LNCAP (cell line): ENCODE data around the gene PTK6.

Experiments used
- TF ChIP-seq, protein P1 (sequence below): fragments of 450-650 bp; IDR thresholded peaks from 2 replicates; pipeline ENCODE4 v1.5.1; 2017; ENCODE audit warnings: mild to moderate bottlenecking

PTK6 gene

DNA sequence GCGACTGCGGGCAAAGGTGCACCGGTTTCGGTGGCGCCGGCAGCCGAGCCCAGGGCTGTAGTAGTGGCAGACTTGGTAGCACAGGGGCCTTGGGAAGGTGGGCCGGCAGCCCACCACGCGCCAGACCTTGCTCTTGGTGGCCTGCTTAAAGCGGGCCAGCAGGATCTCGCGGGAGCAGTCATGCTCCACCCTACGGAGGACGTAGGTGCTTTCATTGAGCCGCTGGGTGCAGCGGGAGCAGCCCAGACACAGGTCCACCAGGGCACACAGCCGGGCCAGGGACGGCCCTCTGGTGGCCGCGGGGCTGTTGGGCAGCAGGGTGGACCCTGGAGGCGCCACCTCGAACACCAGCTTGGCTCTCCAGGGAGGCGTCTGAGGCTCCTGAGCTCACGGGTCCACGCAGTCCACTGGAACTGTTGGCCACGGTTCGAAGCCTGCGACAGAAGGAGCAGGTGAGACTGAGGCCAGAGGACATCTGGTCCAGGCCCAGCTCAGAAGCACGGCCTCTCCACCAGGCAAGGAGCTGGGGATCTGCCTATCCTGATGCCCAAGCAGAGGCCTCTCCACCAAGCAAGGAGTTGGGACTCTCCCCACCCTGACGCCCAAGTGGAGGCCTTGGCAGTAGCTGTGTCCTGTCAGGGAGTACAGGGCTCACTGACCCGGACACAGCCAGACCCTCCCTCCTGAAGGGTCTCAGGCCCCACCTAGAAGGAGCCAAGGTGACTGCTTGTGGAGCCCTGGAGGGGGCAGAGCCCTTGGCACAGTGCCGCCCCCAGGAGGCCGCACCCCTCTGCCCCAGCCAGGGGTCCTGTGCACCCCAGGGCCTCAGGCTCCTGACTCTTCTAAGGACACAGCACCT, 35.8 kb upstream of the PTK6 start:
- TF ChIP-seq, protein P1, sequence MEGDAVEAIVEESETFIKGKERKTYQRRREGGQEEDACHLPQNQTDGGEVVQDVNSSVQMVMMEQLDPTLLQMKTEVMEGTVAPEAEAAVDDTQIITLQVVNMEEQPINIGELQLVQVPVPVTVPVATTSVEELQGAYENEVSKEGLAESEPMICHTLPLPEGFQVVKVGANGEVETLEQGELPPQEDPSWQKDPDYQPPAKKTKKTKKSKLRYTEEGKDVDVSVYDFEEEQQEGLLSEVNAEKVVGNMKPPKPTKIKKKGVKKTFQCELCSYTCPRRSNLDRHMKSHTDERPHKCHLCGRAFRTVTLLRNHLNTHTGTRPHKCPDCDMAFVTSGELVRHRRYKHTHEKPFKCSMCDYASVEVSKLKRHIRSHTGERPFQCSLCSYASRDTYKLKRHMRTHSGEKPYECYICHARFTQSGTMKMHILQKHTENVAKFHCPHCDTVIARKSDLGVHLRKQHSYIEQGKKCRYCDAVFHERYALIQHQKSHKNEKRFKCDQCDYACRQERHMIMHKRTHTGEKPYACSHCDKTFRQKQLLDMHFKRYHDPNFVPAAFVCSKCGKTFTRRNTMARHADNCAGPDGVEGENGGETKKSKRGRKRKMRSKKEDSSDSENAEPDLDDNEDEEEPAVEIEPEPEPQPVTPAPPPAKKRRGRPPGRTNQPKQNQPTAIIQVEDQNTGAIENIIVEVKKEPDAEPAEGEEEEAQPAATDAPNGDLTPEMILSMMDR: no peak

DNA sequence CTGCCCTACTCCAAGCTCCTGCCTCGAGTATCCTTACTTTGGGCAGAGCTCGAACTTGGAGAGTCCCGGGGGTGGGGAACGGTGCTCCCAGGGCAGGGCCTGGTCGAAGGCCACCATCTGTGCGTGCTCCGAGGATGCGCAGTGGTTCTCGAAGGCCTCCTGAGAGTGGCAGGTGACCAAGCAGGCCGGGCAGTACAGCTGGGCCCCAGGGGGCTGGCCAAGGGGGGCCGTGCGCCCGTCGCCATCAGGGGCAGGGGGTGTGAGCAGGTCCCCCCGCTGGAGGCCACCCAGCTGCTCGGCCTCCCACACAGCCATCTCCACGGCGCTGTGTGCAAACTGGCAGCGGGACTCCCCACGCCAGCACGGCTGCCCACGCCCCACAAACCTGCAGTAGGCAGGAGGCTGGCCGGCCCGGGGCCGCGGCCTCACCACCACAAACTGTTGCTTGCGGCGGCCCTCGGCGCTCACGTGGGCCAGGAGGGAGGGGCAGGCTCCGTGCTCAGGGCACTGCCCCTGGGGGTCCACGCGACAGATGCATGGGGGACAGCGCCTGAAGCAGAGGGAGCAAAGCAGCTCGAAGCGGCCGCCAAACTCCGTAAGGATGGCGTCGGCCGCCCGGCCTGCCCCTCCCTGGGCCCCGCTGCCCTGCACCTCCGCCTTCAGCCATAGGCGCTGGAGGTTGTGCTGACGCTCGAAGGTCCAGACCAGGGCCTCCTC, 35.1 kb upstream of the PTK6 start:
- TF ChIP-seq, protein P1: no peak

- TF ChIP-seq, protein P1: no peak
These were observed 33.3 kb upstream of the PTK6 start for GRCh38 chr20:63570281-63571086.

- TF ChIP-seq, protein P1: no peak
These were observed 32.1 kb upstream of the PTK6 start for GRCh38 chr20:63568986-63569949.

DNA sequence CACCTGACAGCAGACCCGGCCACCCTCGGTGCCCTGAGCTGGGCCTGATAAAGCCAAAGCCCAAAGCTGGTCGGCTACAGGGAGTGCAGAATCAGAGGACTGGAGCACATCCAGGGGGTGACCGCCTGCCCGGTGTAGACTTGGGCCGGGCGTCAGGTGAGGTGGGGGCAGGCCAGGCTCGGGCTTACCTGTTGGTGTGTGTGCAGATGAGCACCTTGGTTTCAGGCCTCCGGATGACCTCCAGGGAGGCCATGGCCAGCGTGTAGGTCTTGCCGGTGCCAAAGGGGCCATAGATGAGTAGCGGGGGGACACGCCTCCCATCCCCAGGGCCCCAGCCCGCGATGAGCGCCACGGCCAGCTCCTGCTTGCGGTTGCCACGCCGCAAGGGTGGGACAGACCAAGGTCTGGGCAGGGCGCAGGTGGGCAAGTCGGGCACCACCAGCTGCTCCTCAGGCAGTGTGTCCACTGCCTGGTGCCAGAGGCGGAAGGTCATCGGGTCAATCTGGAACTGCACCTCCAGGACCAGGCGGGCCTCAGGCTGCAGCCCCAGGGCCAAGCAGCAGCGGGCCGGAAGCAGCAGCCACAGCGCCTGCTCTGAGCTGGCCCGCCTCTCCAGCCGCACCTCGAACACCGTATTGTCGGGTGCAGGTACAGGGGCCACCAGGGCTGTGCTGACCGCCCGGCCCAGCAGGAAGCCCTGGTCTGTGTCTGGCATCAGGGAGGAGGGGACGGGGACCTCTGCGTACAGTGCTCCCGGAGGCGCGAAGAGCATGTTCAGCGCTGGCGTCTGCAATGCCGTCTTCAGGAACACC, 31.2 kb upstream of the PTK6 start:
- TF ChIP-seq, protein P1: no peak

DNA sequence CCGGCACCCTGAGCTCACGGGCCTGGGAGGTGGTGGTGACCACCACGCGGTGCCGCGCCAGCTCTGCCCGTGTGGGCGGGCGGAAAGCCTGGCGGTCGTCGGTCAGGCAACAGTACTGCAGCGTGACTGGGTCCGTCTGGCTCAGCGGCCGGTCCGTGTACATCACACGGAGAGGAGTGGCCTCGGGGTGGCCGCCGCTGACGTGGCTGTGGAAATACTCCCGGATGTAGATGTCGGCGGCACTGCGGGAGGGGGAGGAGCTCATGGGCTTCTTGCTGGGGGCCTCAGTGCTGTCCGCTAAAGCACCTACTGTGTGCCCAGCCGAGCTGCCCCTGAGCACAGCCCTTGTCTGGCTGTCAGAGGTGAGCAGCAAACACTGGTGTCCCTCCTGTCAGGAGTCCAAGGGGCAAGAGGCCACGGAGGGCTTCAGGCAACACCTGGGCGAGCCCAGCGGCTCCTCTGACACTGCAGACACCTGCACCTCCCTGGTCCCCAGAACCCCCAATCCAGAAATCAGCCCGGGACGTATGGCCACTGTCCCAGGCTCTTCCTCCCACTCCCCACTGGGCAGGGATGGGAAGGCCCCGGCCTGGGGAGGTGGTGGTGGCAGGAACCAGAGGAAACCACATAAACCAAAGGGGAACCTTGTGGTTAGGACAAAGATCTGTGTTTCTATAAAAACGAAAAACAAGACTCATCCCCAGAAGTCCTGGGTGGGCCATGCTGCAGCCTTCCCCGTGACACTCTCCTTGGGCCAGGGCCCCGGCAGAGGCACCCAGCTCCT, 30.4 kb upstream of the PTK6 start:
- TF ChIP-seq, protein P1: no peak
